ENCODE data around the gene NLRP5. TPM values are rescaled to one million over a fixed set of nuclear protein-coding genes. Genes with fewer than 3 reads are reported as not detected.

The NLRP5 gene
- total and polyA plus RNA-seq, 2 of the 8 experiments (the other 6 are each of a cell fraction or from before 2014, with no cell fraction given), result not detected

- FAIRE-seq, result no peak
- peaks cover 20% of the 10 kb centered on the region for H3K79me1 ChIP-seq (ENCODE audit: low read depth, low read length)
- H3K23ac ChIP-seq (ENCODE audit: insufficient read length), result no peak overlapping the region
- no peaks in the 10 kb centered on the region; a peak in 1 of 7 replicates for H3K27me3 ChIP-seq (replicated peaks in 1 of 4; ENCODE audit: control insufficient read depth in 3 of 4, extremely low read depth in 1 of 4, insufficient read depth in 3 of 4, low read length in 3 of 4)
- ChIA-PET POLR2A (ENCODE audit: partially characterized antibody) (interaction anchor here (1.2 to 6.0 kb wide), 3 partner anchors 10 to 453 kb away, joined by 3 to 51 read pairs (median 4); partner anchors contain the start of gene ZNF787), CTCF (ENCODE audit: partially characterized antibody) (interaction anchor here (0.6 to 1.9 kb wide), 4 partner anchors 33 to 55 kb away, joined by 4 to 5 read pairs (median 5); no protein-coding TSS in a partner anchor)
- no peak overlapping the region for H2AFZ ChIP-seq (ENCODE audit: low read length)
- H2BK15ac ChIP-seq (ENCODE audit: low read length), result no peak overlapping the region
- H4K91ac ChIP-seq (replicated peaks; ENCODE audit: insufficient read length, low read length), result no peak overlapping the region
- H3K36me3 ChIP-seq (ENCODE audit: control insufficient read depth in 2 of 4, insufficient read depth in 4 of 4, low read length in 3 of 4), result no peaks in the 10 kb centered on the region
- H3K9me3 ChIP-seq (ENCODE audit: insufficient read depth in 2 of 2, low read depth in 1 of 2, low read length in 1 of 2), result no peaks in the 10 kb centered on the region
- no peak overlapping the region for H3K4ac ChIP-seq (replicated peaks; ENCODE audit: insufficient read length, low read depth, low read length)
- 0 out of 2 replicates have a peak overlapping the region, but pooled peaks have one; percentile 71 for H2BK5ac ChIP-seq (ENCODE audit: low read depth, low read length)
- H3K4me1 ChIP-seq (replicated peaks in 1 of 4; ENCODE audit: control insufficient read depth in 3 of 4, insufficient read depth in 4 of 4, low read length in 3 of 4), result peaks cover 6 to 52% (median 36%) of the 10 kb centered on the region in 4 experiments
- no peak overlapping the region for H4K5ac ChIP-seq (ENCODE audit: insufficient read length, low read depth, low read length)
- H3K56ac ChIP-seq (replicated peaks; ENCODE audit: insufficient read length, low read depth, low read length), result no peak overlapping the region
- H3K4me2 ChIP-seq (ENCODE audit: insufficient read depth in 1 of 2, low read depth in 2 of 2, low read length in 2 of 2), result peak overlapping the region; percentile 7 to 11; a peak in 2 of 4 replicates
- H3K4me3 ChIP-seq (ENCODE audit: extremely low read depth in 1 of 4, insufficient read depth in 2 of 4, low read depth in 3 of 4, low read length in 4 of 4), result no peak overlapping the region
- no peak overlapping the region for H3K18ac ChIP-seq (ENCODE audit: extremely low read depth, low read length)
- no peak overlapping the region for H2AK5ac ChIP-seq (ENCODE audit: low read depth, low read length)
- H3K27ac ChIP-seq (ENCODE audit: low read depth, low read length), result no peak overlapping the region
- no peak overlapping the region for H3K9ac ChIP-seq (replicated peaks in 1 of 4; ENCODE audit: extremely low read depth in 1 of 4, low read depth in 3 of 4, low read length in 3 of 4)
- H3K23me2 ChIP-seq (ENCODE audit: low read depth, low read length), result no peaks in the 10 kb centered on the region
- no peak overlapping the region for H2BK120ac ChIP-seq (replicated peaks; ENCODE audit: low read depth, low read length)
- H4K8ac ChIP-seq (ENCODE audit: extremely low read depth, insufficient read depth, low read length), result no peak overlapping the region
- DNase-seq (ENCODE audit: low read depth in 1 of 2, low spot score in 2 of 2), result no peak
- TF ChIP-seq EZH2 (IDR thresholded peaks at IDR 0.05; ENCODE audit: low read depth, low read length, severe bottlenecking), result no peak
- no peak for TF ChIP-seq MAFK (IDR thresholded peaks at IDR 0.05; ENCODE audit: low read depth, low read length)
- no peak for TF ChIP-seq MAX (IDR thresholded peaks at IDR 0.05)
- no peak for TF ChIP-seq POU5F1 (IDR thresholded peaks at IDR 0.05; ENCODE audit: low read depth, low read length)
- TF ChIP-seq JUND (IDR thresholded peaks at IDR 0.05; ENCODE audit: low read length), result no peak
- TF ChIP-seq SP2 (IDR thresholded peaks at IDR 0.05; ENCODE audit: low read length), result no peak
- no peak for TF ChIP-seq E2F6 (IDR thresholded peaks at IDR 0.05)
- TF ChIP-seq CHD1 (IDR thresholded peaks at IDR 0.05; ENCODE audit: low read depth, low read length), result no peak
- H2BK20ac ChIP-seq (ENCODE audit: low read length), result no peak overlapping the region
- no peak overlapping the region for H3K14ac ChIP-seq (ENCODE audit: insufficient read length)
- peaks cover 56 to 59% of the 10 kb centered on the region in 2 experiments for H4K20me1 ChIP-seq (replicated peaks in 1 of 2; ENCODE audit: control insufficient read depth in 1 of 2, insufficient read depth in 2 of 2, low read length in 2 of 2)
- H3K79me2 ChIP-seq (ENCODE audit: control insufficient read depth in 1 of 2, insufficient read depth in 2 of 2, low read length in 2 of 2), result peaks cover 42 to 93% of the 10 kb centered on the region in 2 experiments
- 0 out of 2 replicates have a peak overlapping the region, but pooled peaks have one; percentile 9 for H2BK12ac ChIP-seq (ENCODE audit: low read depth, low read length)
- 87% methylated on average over 13 of the region's 13 CpGs; no CpG with 5 or more reads in 1 of the 2 experiments for WGBS, 2 experiments (ENCODE audit: extremely low coverage in 1 of 2, insufficient coverage in 1 of 2, insufficient read length in 1 of 2, insufficient replicate concordance in 2 of 2, low coverage in 1 of 2, low lambda C conversion rate in 2 of 2, missing lambda C conversion rate in 1 of 2)
Observed at GRCh38 chr19:56109226-56109625, 122.7 kb downstream of the NLRP5 start.
